ENCODE measurements around the gene PPP1R16B. TPM values are rescaled to one million over a fixed set of nuclear protein-coding genes. Genes with fewer than 3 reads are reported as not detected.

The PPP1R16B gene
- total and polyA plus RNA-seq, 2 of the 8 experiments (the other 6 are each of a cell fraction or from before 2014, with no cell fraction given): 2.6 to 8.9 TPM

DNA sequence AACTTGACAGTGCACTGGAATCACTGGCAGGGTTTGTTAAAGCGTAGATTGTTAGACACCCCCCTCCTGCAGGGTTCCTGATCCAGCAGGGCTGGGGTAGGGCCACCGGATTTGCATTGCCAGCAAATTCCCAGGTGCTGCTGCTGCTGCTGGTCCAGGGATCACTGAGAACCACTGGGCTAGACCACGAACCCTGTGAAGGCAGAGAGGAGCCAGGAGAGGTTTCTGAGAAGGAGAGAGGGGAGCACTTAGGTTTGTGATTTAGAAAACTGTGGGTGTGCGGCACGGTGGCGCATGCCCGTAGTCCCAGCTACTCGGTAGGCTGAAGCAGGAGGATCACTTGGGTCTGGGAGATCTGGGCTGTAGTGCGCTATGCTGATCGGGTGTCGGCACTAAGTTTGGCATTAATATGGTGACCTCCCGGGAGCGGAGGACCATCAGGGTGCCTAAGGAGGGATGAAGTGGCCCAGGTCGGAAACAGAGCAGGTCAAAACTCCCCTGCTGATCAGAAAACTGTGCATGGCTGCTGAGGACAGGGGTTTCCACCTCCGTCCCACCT lies 67.1 kb downstream of the PPP1R16B start:
- ChIA-PET CTCF (ENCODE audit: partially characterized antibody) (interaction anchor here (1.6 to 4.9 kb wide), 2 partner anchors 10 to 13 kb away, joined by 3 to 29 read pairs; no protein-coding TSS in a partner anchor), POLR2A (ENCODE audit: partially characterized antibody) (no interaction called here)
- Histone ChIP-seq H3K56ac (replicated peaks; ENCODE audit: insufficient read length, low read depth, low read length) (no peak overlapping the region), H3K79me2 (ENCODE audit: control insufficient read depth in 1 of 2, insufficient read depth in 2 of 2, low read length in 2 of 2) (no peaks in the 10 kb centered on the region), H3K4ac (replicated peaks; ENCODE audit: insufficient read length, low read depth, low read length) (no peak overlapping the region), H3K18ac (ENCODE audit: extremely low read depth, low read length) (no peak overlapping the region), H3K27ac (ENCODE audit: low read depth, low read length) (no peak overlapping the region), H3K79me1 (ENCODE audit: low read depth, low read length) (peaks cover 4% of the 10 kb centered on the region; the same call in 1 of the 2 replicates), H3K4me3 (ENCODE audit: extremely low read depth in 1 of 4, insufficient read depth in 2 of 4, low read depth in 3 of 4, low read length in 4 of 4) (no peak overlapping the region), H2BK5ac (ENCODE audit: low read depth, low read length) (0 out of 2 replicates have a peak overlapping the region, but pooled peaks have one; percentile 32), H3K4me1 (replicated peaks in 1 of 4; ENCODE audit: control insufficient read depth in 3 of 4, insufficient read depth in 4 of 4, low read length in 3 of 4) (peaks cover 0 to 15% (median 5%) of the 10 kb centered on the region in 4 experiments; a peak in 6 of 7 replicates), H2BK12ac (ENCODE audit: low read depth, low read length) (no peak overlapping the region), H4K91ac (replicated peaks; ENCODE audit: insufficient read length, low read length) (no peak overlapping the region), H2AK5ac (ENCODE audit: low read depth, low read length) (no peak overlapping the region), H2BK120ac (replicated peaks; ENCODE audit: low read depth, low read length) (no peak overlapping the region), H4K5ac (ENCODE audit: insufficient read length, low read depth, low read length) (no peak overlapping the region), H3K9me3 (ENCODE audit: insufficient read depth in 2 of 2, low read depth in 1 of 2, low read length in 1 of 2) (no peaks in the 10 kb centered on the region), H3K9ac (replicated peaks in 1 of 4; ENCODE audit: extremely low read depth in 1 of 4, low read depth in 3 of 4, low read length in 3 of 4) (no peak overlapping the region), H3K23ac (ENCODE audit: insufficient read length) (no peak overlapping the region), H4K8ac (ENCODE audit: extremely low read depth, insufficient read depth, low read length) (no peak overlapping the region), H2AFZ (ENCODE audit: low read length) (no peak overlapping the region), H3K4me2 (ENCODE audit: insufficient read depth in 1 of 2, low read depth in 2 of 2, low read length in 2 of 2) (no peak overlapping the region), H3K36me3 (ENCODE audit: control insufficient read depth in 2 of 4, insufficient read depth in 4 of 4, low read length in 3 of 4) (no peaks in the 10 kb centered on the region), H3K27me3 (replicated peaks in 1 of 4; ENCODE audit: control insufficient read depth in 3 of 4, extremely low read depth in 1 of 4, insufficient read depth in 3 of 4, low read length in 3 of 4) (no peaks in the 10 kb centered on the region), H4K20me1 (replicated peaks in 1 of 2; ENCODE audit: control insufficient read depth in 1 of 2, insufficient read depth in 2 of 2, low read length in 2 of 2) (no peaks in the 10 kb centered on the region), H3K23me2 (ENCODE audit: low read depth, low read length) (no peaks in the 10 kb centered on the region), H3K14ac (ENCODE audit: insufficient read length) (no peak overlapping the region), H2BK20ac (ENCODE audit: low read length) (no peak overlapping the region), H2BK15ac (ENCODE audit: low read length) (no peak overlapping the region)
- FAIRE-seq (no peak), DNase-seq (ENCODE audit: low read depth in 1 of 2, low spot score in 2 of 2) (no peak)
- WGBS, 2 experiments (ENCODE audit: extremely low coverage in 1 of 2, insufficient coverage in 1 of 2, insufficient read length in 1 of 2, insufficient replicate concordance in 2 of 2, low coverage in 1 of 2, low lambda C conversion rate in 2 of 2, missing lambda C conversion rate in 1 of 2): 88% methylated on average over 13 of the region's 15 CpGs; no CpG with 5 or more reads in 1 of the 2 experiments
- TF ChIP-seq SIN3A (conservative IDR thresholded peaks at IDR 0.05 in 1 of 2, IDR thresholded peaks at IDR 0.05 in 1 of 2; ENCODE audit: low read depth in 1 of 2, low read length in 2 of 2): no peak
- TF ChIP-seq SIRT6 (IDR thresholded peaks at IDR 0.05; ENCODE audit: low read length): no peak
- TF ChIP-seq SIX5 (IDR thresholded peaks at IDR 0.05; ENCODE audit: low read depth, low read length): no peak
- TF ChIP-seq GTF2F1 (IDR thresholded peaks at IDR 0.05; ENCODE audit: borderline replicate concordance, low read depth, low read length): no peak
- no peak for TF ChIP-seq YY1 (IDR thresholded peaks at IDR 0.05; ENCODE audit: low read depth, low read length)
- no peak for TF ChIP-seq CREB1 (IDR thresholded peaks at IDR 0.05)
- TF ChIP-seq NANOG (IDR thresholded peaks at IDR 0.05; ENCODE audit: insufficient read depth, low read depth, low read length, poor library complexity, severe bottlenecking): no peak
- TF ChIP-seq TCF12 (IDR thresholded peaks at IDR 0.05; ENCODE audit: low read depth, low read length): no peak
- TF ChIP-seq EP300 (IDR thresholded peaks at IDR 0.05; ENCODE audit: borderline replicate concordance in 1 of 2, low read depth in 2 of 2, low read length in 2 of 2): no peak
- no peak for TF ChIP-seq KDM4A (IDR thresholded peaks at IDR 0.05; ENCODE audit: low read depth, low read length, severe bottlenecking)
- TF ChIP-seq, protein P1, sequence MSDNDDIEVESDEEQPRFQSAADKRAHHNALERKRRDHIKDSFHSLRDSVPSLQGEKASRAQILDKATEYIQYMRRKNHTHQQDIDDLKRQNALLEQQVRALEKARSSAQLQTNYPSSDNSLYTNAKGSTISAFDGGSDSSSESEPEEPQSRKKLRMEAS (IDR thresholded peaks at IDR 0.05): no peak
- no peak for TF ChIP-seq HDAC6 (IDR thresholded peaks at IDR 0.05; ENCODE audit: low read depth, low read length)
- TF ChIP-seq, protein P2, sequence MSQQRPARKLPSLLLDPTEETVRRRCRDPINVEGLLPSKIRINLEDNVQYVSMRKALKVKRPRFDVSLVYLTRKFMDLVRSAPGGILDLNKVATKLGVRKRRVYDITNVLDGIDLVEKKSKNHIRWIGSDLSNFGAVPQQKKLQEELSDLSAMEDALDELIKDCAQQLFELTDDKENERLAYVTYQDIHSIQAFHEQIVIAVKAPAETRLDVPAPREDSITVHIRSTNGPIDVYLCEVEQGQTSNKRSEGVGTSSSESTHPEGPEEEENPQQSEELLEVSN (IDR thresholded peaks at IDR 0.05): no peak
